CD14-positive monocyte (primary cell): Measurements from ENCODE around the gene ANK2. TPM values are rescaled to one million over a fixed set of nuclear protein-coding genes. Genes with fewer than 3 reads are reported as not detected.

ENCODE experiments used
- DNase-seq, 3 donors: peaks; one replicate each; pipeline ENCODE4 v3.0.0-alpha.2; 2011 to 2022
- H2AFZ ChIP-seq: 2 replicates; pipeline ENCODE4 v1.6.0; 2012; ENCODE audit warnings: mild to moderate bottlenecking, low read depth, low read length, inconsistent platforms; ENCODE audit not compliant: insufficient read depth, poor library complexity, severe bottlenecking
- H3K27ac ChIP-seq, 2 donors: 1 replicate in 1 of 2; 2 replicates in 1 of 2; pipeline ENCODE4 v1.5.1; 2012 to 2013; ENCODE audit warnings: low read length in 2 of 2, control low read depth in 1 of 2, inconsistent platforms in 1 of 2, low read depth in 1 of 2, mild to moderate bottlenecking in 1 of 2
- H3K27me3 ChIP-seq, 2 donors: one replicate each; pipeline versions ENCODE4 v1.6.0 to v1.6.1; 2011 to 2013; ENCODE audit warnings: low read length in 2 of 2; ENCODE audit not compliant: control insufficient read depth in 2 of 2, insufficient read depth in 2 of 2
- H3K36me3 ChIP-seq, 2 donors: replicated peaks in 1 of 2; 1 replicate in 1 of 2; 2 replicates in 1 of 2; pipeline versions ENCODE4 v1.5.1 to v1.6.1; 2012 to 2013; ENCODE audit warnings: low read length in 2 of 2, control low read depth in 1 of 2, inconsistent platforms in 1 of 2, mild to moderate bottlenecking in 1 of 2; ENCODE audit not compliant: insufficient read depth in 2 of 2, control insufficient read depth in 1 of 2
- H3K4me1 ChIP-seq, 2 donors: 1 replicate in 1 of 2; 2 replicates in 1 of 2; pipeline versions ENCODE4 v1.5.1 to v1.6.1; 2012 to 2013; ENCODE audit warnings: low read length in 2 of 2, control low read depth in 1 of 2, inconsistent platforms in 1 of 2, mild to moderate bottlenecking in 1 of 2, moderate library complexity in 1 of 2; ENCODE audit not compliant: insufficient read depth in 2 of 2, control insufficient read depth in 1 of 2
- H3K4me2 ChIP-seq: replicated peaks from 2 replicates; pipeline ENCODE3; 2012; ENCODE audit warnings: low read length, moderate library complexity, mild to moderate bottlenecking; ENCODE audit not compliant: poor library complexity, severe bottlenecking; ENCODE audit errors: extremely low read depth
- H3K4me3 ChIP-seq, 3 experiments: fragments of 200-600 bp in 1 of 3; sonication (generic) in 1 of 3; replicated peaks in 1 of 3; 1 replicate in 2 of 3; 2 replicates in 1 of 3; pipeline ENCODE4 v1.5.1; 2011 to 2013; ENCODE audit warnings: low read length in 3 of 3, mild to moderate bottlenecking in 3 of 3, control low read depth in 2 of 3, low read depth in 2 of 3, inconsistent platforms in 1 of 3, moderate library complexity in 1 of 3
- H3K79me2 ChIP-seq: 2 replicates; pipeline ENCODE4 v1.6.0; 2012; ENCODE audit warnings: mild to moderate bottlenecking, control low read depth, inconsistent platforms, low read length, moderate library complexity; ENCODE audit not compliant: insufficient read depth
- H3K9ac ChIP-seq: 2 replicates; pipeline ENCODE4 v1.6.0; 2017; ENCODE audit warnings: low read length, mild to moderate bottlenecking; ENCODE audit not compliant: insufficient read depth, poor library complexity, severe bottlenecking
- H3K9me3 ChIP-seq, 2 donors: replicated peaks in 1 of 2; 1 replicate in 1 of 2; 2 replicates in 1 of 2; pipeline versions ENCODE4 v1.5.1 to v1.6.1; 2012 to 2013; ENCODE audit warnings: low read length in 2 of 2, control low read depth in 1 of 2; ENCODE audit not compliant: control insufficient read depth in 1 of 2, insufficient read depth in 1 of 2
- H4K20me1 ChIP-seq: 2 replicates; pipeline ENCODE4 v1.6.0; 2012; ENCODE audit warnings: mild to moderate bottlenecking, low read length, control low read depth, moderate library complexity; ENCODE audit not compliant: insufficient read depth
- H3K27ac Mint-ChIP-seq, 7 donors: one replicate each; pipeline ENCODE4 v1.8.0; 2020; ENCODE audit warnings: mild to moderate bottlenecking in 7 of 7, mixed read lengths in 7 of 7, moderate library complexity in 6 of 7, inconsistent platforms in 2 of 7
- H3K27me3 Mint-ChIP-seq, 3 donors: one replicate each; pipeline ENCODE4 v1.8.0; 2021 to 2022; ENCODE audit warnings: low read depth in 3 of 3, mild to moderate bottlenecking in 3 of 3, mixed read lengths in 3 of 3, moderate library complexity in 3 of 3, inconsistent platforms in 1 of 3
- H3K36me3 Mint-ChIP-seq, 2 donors: one replicate each; pipeline ENCODE4 v1.8.0; 2020; ENCODE audit warnings: mixed read lengths in 2 of 2, inconsistent platforms in 1 of 2, mild to moderate bottlenecking in 1 of 2
- H3K4me1 Mint-ChIP-seq: one replicate; pipeline ENCODE4 v1.8.0; 2020; ENCODE audit warnings: mild to moderate bottlenecking, mixed read lengths
- H3K4me3 Mint-ChIP-seq, 2 donors: one replicate each; pipeline ENCODE4 v1.8.0; 2020; ENCODE audit warnings: mild to moderate bottlenecking in 2 of 2, mixed read lengths in 2 of 2, moderate library complexity in 1 of 2
- H3K9me3 Mint-ChIP-seq, 7 donors: one replicate each; pipeline ENCODE4 v1.8.0; 2020 to 2022; ENCODE audit warnings: mixed read lengths in 7 of 7, mild to moderate bottlenecking in 6 of 7, moderate library complexity in 6 of 7, inconsistent platforms in 2 of 7
- WGBS: methylation state at CpG from one replicate; pipeline ENCODE4 v1.1.5; 2013; ENCODE audit warnings: missing lambda C conversion rate; ENCODE audit not compliant: insufficient coverage; 5-methylcytosine and 5-hydroxymethylcytosine counted together
- intact Hi-C, 2 donors: fragments of 100-400 bp; cut with micrococcal nuclease; formaldehyde crosslinking; loops; one replicate each; pipeline versions ENCODE4 v1.15.0 to v1.15.1; 2023
- polyA plus RNA-seq, 3 donors: library from polyadenylated mRNA; depleted of rRNA in 1 of 3; unstranded in 2 of 3; stranded (reverse) in 1 of 3; fragments of 300-500 nt in 2 of 3; fragments of >200 nt in 1 of 3; fragmentation: Illumina TruSeq in 2 of 3; gene quantifications; 1 replicate in 2 of 3; 2 replicates in 1 of 3; pipeline ENCODE4 v1.2.3, GENCODE V29; 2012 to 2021
- TF ChIP-seq, protein P1 (sequence below): fragments of 200-600 bp; IDR thresholded peaks from one replicate; pipeline ENCODE4 v1.8.0; 2022; ENCODE audit warnings: antibody characterized with exemption, mild to moderate bottlenecking

The ANK2 gene
- polyA plus RNA-seq, 3 donors, result not detected

DNA sequence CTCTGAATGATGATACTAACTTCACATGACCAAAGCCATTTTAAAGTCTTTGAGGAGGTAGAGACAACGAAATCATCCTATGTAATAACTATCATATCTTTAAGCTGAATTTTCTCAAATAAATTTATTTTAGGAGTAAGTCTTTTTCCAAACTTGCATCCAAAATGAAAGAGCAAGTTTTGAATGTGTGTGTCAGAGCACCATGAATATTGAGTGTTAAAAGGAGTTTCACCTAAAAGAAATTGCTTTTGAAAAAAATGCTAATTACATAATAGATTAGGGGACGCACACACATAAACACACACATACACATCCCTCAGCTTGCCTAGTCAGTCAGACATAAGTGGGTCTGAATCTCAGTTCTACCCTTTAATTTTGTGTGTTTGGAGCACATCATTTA, 1.9 kb downstream of the ANK2 start:
- Histone ChIP-seq H3K79me2 (no peaks in the 10 kb centered on the region), H3K4me2 (no peak overlapping the region), H3K9ac (no peak overlapping the region), H3K4me3 (no peak overlapping the region), H3K4me1 (no peaks in the 10 kb centered on the region), H3K36me3 (no peaks in the 10 kb centered on the region), H3K27me3 (no peaks in the 10 kb centered on the region), H3K9me3 (no peaks in the 10 kb centered on the region), H3K27ac (no peak overlapping the region), H4K20me1 (no peaks in the 10 kb centered on the region), H2AFZ (no peak overlapping the region)
- Mint-ChIP-seq H3K36me3 (no peaks in the 10 kb centered on the region), H3K27ac (no peak overlapping the region), H3K9me3 (peaks cover 0 to 1% (median 0%) of the 10 kb centered on the region in 7 donors), H3K27me3 (peaks cover 0 to 2% (median 0%) of the 10 kb centered on the region in 3 donors), H3K4me1 (no peaks in the 10 kb centered on the region), H3K4me3 (no peak overlapping the region)
- intact Hi-C loops, result no loop called here
- TF ChIP-seq, protein P1, sequence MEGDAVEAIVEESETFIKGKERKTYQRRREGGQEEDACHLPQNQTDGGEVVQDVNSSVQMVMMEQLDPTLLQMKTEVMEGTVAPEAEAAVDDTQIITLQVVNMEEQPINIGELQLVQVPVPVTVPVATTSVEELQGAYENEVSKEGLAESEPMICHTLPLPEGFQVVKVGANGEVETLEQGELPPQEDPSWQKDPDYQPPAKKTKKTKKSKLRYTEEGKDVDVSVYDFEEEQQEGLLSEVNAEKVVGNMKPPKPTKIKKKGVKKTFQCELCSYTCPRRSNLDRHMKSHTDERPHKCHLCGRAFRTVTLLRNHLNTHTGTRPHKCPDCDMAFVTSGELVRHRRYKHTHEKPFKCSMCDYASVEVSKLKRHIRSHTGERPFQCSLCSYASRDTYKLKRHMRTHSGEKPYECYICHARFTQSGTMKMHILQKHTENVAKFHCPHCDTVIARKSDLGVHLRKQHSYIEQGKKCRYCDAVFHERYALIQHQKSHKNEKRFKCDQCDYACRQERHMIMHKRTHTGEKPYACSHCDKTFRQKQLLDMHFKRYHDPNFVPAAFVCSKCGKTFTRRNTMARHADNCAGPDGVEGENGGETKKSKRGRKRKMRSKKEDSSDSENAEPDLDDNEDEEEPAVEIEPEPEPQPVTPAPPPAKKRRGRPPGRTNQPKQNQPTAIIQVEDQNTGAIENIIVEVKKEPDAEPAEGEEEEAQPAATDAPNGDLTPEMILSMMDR, result no peak
- no peak for DNase-seq
- WGBS, result no CpG with 5 or more reads among the region's 2 CpGs

DNA sequence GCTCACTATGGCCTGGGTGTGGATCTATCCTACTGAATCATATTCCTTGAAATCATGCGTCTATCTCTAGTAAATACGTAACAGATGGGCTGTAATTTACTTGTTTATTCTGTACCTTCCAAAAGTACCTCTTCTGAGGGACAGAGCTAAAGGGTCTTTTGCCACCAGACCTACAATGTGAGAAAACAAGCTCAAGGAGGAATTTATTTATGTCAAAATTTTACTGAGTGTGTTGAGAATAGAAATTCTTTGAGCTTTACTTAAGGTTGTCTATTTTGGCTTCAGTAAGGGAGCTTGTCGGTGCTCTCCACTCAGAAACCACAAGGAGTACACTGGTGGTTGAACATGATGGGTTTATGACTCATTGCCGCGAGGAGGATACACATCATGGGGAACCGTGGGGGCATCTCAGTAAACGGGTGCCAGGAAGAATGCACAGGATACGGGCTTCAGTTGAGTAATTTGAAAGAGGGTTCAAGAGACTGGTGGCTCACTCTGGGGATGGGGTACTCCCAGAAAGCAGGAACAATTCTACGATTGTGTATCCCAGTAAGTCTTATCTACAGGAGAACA, 3.0 kb downstream of the ANK2 start:
- H3K9ac ChIP-seq, result no peak overlapping the region
- no peaks in the 10 kb centered on the region for H3K4me1 ChIP-seq
- H3K27me3 ChIP-seq, result no peaks in the 10 kb centered on the region
- Mint-ChIP-seq H3K4me1 (no peaks in the 10 kb centered on the region), H3K27me3 (peaks cover 0 to 2% (median 1%) of the 10 kb centered on the region in 3 donors), H3K9me3 (peaks cover 0 to 1% (median 0%) of the 10 kb centered on the region in 7 donors), H3K27ac (no peak overlapping the region), H3K36me3 (no peaks in the 10 kb centered on the region), H3K4me3 (no peak overlapping the region)
- TF ChIP-seq, protein P1, result no peak
- H3K4me3 ChIP-seq, result no peak overlapping the region
- H3K79me2 ChIP-seq, result no peaks in the 10 kb centered on the region
- H2AFZ ChIP-seq, result no peak overlapping the region
- no peak overlapping the region for H3K4me2 ChIP-seq
- intact Hi-C loops, result no loop called here
- H4K20me1 ChIP-seq, result no peaks in the 10 kb centered on the region
- no peaks in the 10 kb centered on the region for H3K9me3 ChIP-seq
- no peak for DNase-seq
- 84% methylated on average over 6 of the region's 9 CpGs for WGBS
- no peak overlapping the region for H3K27ac ChIP-seq
- no peaks in the 10 kb centered on the region for H3K36me3 ChIP-seq
